C4-2B (cell line): ENCODE results near the gene OPN1MW2.
"Not testable (repeated sequence)": the region's sequence is repeated elsewhere in the genome, so short reads cannot be mapped to it uniquely, and the experiment has no call there.

Experiments
- ZFX ChIP-seq: fragments of 450-650 bp; IDR thresholded peaks from 2 replicates; pipeline ENCODE4 v1.6.1; 2017
- TF ChIP-seq, protein P1 (sequence below): fragments of 450-650 bp; conservative IDR thresholded peaks from 2 replicates; pipeline ENCODE4 v1.5.1; 2017; ENCODE audit warnings: mild to moderate bottlenecking

GRCh38 chrX:154226706-154227105, 7.2 kb downstream of the OPN1MW2 start:
- TF ChIP-seq, protein P1, sequence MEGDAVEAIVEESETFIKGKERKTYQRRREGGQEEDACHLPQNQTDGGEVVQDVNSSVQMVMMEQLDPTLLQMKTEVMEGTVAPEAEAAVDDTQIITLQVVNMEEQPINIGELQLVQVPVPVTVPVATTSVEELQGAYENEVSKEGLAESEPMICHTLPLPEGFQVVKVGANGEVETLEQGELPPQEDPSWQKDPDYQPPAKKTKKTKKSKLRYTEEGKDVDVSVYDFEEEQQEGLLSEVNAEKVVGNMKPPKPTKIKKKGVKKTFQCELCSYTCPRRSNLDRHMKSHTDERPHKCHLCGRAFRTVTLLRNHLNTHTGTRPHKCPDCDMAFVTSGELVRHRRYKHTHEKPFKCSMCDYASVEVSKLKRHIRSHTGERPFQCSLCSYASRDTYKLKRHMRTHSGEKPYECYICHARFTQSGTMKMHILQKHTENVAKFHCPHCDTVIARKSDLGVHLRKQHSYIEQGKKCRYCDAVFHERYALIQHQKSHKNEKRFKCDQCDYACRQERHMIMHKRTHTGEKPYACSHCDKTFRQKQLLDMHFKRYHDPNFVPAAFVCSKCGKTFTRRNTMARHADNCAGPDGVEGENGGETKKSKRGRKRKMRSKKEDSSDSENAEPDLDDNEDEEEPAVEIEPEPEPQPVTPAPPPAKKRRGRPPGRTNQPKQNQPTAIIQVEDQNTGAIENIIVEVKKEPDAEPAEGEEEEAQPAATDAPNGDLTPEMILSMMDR = not testable (repeated sequence)
- not testable (repeated sequence) for TF ChIP-seq ZFX
